Osteocyte (in vitro differentiated cells): Measurements from ENCODE around the gene MYO16. TPM values are rescaled to one million over a fixed set of nuclear protein-coding genes. Genes with fewer than 3 reads are reported as not detected.

Experiments used
- DNase-seq: peaks from one replicate; pipeline ENCODE4 v3.0.0; 2021; ENCODE audit warnings: mixed read lengths; ENCODE audit not compliant: unreplicated experiment; ENCODE audit errors: extremely low spot score
- H3K27ac Mint-ChIP-seq: one replicate; pipeline ENCODE4 v1.8.0; 2021; ENCODE audit warnings: mild to moderate bottlenecking, mixed read lengths; ENCODE audit not compliant: unreplicated experiment
- H3K27me3 Mint-ChIP-seq: one replicate; pipeline ENCODE4 v1.8.0; 2021; ENCODE audit warnings: mixed read lengths; ENCODE audit not compliant: unreplicated experiment
- H3K36me3 Mint-ChIP-seq: one replicate; pipeline ENCODE4 v1.8.0; 2021; ENCODE audit warnings: mixed read lengths; ENCODE audit not compliant: unreplicated experiment
- H3K4me1 Mint-ChIP-seq: one replicate; pipeline ENCODE4 v1.8.0; 2021; ENCODE audit warnings: mixed read lengths; ENCODE audit not compliant: unreplicated experiment
- H3K4me3 Mint-ChIP-seq: one replicate; pipeline ENCODE4 v1.8.0; 2021; ENCODE audit warnings: mild to moderate bottlenecking, moderate library complexity, mixed read lengths; ENCODE audit not compliant: unreplicated experiment
- H3K9me3 Mint-ChIP-seq: one replicate; pipeline ENCODE4 v1.8.0; 2021; ENCODE audit warnings: mixed read lengths; ENCODE audit not compliant: unreplicated experiment
- total RNA-seq: library from RNA; stranded (reverse); gene quantifications from 2 replicates; pipeline ENCODE4 v1.2.1, GENCODE V29; 2021
- TF ChIP-seq, protein P1 (sequence below): fragments of 200-600 bp; sonication (generic); IDR thresholded peaks from 2 replicates; pipeline ENCODE4 v1.5.0; 2021; ENCODE audit warnings: antibody characterized with exemption, mild to moderate bottlenecking, moderate library complexity

Gene MYO16
- total RNA-seq, 1 donor from 2014 or later, result 0.13 TPM

DNA sequence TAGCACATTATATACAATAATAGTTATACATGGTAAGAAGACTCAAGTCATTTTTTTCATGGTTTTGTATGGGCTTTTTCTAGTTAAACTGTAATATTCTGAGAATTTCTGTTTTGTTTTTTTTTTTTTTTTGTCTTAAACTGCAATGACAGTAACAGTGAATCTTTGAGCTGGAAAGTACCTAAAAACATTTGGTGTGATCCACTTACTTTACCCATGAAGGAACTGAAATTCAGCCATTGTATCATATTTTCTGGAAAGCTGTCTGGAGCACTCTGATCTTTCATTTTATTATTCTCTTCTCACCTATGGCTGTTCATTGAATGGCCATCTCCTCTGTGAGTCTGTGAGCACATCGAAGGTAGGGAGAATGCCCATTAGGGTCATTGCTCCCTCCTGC lies 37.8 kb downstream of the MYO16 start:
- Mint-ChIP-seq H3K36me3 (no peaks in the 10 kb centered on the region), H3K9me3 (no peaks in the 10 kb centered on the region), H3K4me1 (no peaks in the 10 kb centered on the region), H3K27me3 (peaks cover 53% of the 10 kb centered on the region), H3K27ac (no peak overlapping the region), H3K4me3 (no peak overlapping the region)
- TF ChIP-seq, protein P1, sequence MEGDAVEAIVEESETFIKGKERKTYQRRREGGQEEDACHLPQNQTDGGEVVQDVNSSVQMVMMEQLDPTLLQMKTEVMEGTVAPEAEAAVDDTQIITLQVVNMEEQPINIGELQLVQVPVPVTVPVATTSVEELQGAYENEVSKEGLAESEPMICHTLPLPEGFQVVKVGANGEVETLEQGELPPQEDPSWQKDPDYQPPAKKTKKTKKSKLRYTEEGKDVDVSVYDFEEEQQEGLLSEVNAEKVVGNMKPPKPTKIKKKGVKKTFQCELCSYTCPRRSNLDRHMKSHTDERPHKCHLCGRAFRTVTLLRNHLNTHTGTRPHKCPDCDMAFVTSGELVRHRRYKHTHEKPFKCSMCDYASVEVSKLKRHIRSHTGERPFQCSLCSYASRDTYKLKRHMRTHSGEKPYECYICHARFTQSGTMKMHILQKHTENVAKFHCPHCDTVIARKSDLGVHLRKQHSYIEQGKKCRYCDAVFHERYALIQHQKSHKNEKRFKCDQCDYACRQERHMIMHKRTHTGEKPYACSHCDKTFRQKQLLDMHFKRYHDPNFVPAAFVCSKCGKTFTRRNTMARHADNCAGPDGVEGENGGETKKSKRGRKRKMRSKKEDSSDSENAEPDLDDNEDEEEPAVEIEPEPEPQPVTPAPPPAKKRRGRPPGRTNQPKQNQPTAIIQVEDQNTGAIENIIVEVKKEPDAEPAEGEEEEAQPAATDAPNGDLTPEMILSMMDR, result no peak
- no peak for DNase-seq

DNA sequence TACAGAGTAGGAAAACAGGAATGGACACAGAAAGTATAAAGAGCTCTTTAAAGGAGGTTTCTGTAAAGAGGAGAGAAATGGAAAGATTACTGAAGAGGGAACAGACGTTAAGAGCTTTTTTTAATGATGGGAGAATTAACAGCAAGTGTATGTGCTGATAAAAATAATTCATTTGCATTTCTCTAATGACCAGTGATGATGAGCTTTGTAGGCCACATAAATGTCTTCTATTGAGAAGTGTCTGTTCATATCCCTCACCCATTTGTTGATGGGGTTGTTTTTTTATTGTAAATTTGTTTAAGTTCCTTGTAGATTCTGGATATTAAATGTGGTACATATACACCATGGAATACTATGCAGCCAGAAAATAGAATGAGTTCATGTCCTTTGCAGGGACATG lies 40.0 kb downstream of the MYO16 start:
- no peak for DNase-seq
- H3K4me1 Mint-ChIP-seq, result no peaks in the 10 kb centered on the region
- no peaks in the 10 kb centered on the region for H3K9me3 Mint-ChIP-seq
- H3K27ac Mint-ChIP-seq, result no peak overlapping the region
- TF ChIP-seq, protein P1, result no peak
- H3K4me3 Mint-ChIP-seq, result no peak overlapping the region
- peaks cover 59% of the 10 kb centered on the region for H3K27me3 Mint-ChIP-seq
- no peaks in the 10 kb centered on the region for H3K36me3 Mint-ChIP-seq

DNA sequence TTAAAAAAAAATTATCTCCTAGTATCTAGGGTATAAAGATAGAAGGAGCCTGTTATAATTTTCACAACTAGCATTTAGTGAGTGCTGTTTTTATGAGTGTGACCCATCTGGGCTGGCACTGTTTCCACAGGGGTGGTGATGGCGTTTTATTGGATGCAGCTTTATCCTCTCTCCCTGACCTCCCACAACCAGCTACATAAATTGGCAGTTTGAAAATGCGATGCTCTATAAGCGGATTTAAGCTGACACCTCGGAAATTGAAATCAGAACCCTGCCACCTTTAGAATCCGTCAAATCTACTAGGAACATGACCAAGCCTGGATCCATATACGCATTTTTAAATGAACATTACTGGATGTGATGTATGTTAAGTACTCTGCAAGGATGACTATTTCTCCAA lies 44.9 kb downstream of the MYO16 start:
- Mint-ChIP-seq H3K27me3 (peaks cover 77% of the 10 kb centered on the region), H3K27ac (no peak overlapping the region), H3K9me3 (no peaks in the 10 kb centered on the region), H3K36me3 (no peaks in the 10 kb centered on the region), H3K4me1 (no peaks in the 10 kb centered on the region), H3K4me3 (no peak overlapping the region)
- TF ChIP-seq, protein P1, result no peak
- no peak for DNase-seq

DNA sequence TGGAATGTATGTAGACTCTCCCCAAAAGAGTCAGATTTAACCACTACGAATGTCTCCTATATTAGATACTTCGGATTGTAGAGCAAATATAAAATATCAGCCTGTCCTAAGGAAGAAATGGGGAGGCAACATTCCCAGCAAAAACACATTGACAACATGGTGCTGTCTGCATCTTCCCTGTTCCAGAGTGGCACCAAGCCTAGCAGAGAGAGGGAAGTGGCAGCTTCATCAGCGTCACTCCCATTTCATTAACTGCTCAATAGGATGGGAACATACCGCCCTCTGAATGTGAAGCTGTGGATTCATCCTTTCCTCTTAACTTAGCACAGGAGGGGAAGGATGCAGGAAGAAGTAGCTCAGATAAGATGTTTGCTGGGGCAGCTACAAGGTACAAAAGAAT lies 45.4 kb downstream of the MYO16 start:
- no peak for DNase-seq
- Mint-ChIP-seq H3K27ac (no peak overlapping the region), H3K9me3 (no peaks in the 10 kb centered on the region), H3K4me3 (no peak overlapping the region), H3K36me3 (no peaks in the 10 kb centered on the region), H3K4me1 (no peaks in the 10 kb centered on the region), H3K27me3 (peaks cover 77% of the 10 kb centered on the region)
- TF ChIP-seq, protein P1, result no peak

DNA sequence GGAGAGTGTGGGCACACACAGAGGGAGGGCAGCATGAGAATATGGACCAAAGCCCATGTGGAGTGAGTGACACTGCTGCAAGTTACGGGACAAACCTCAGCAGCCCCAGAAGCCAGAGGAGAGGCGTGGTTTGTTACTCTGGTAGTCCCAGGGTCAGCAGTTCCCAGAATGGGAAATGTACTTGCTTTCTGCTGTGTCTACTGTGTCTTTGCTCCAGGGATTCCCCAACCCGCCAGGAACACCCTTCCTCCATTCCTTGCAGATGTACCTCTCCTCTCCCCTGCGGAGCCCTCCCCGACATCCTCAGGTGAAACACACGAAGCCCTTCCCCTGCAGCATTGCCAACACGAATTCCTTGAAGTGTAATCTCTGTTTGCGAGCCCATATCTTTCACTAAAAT lies 47.2 kb downstream of the MYO16 start:
- Mint-ChIP-seq H3K27ac (no peak overlapping the region), H3K9me3 (no peaks in the 10 kb centered on the region), H3K36me3 (no peaks in the 10 kb centered on the region), H3K27me3 (peaks cover 78% of the 10 kb centered on the region), H3K4me1 (no peaks in the 10 kb centered on the region), H3K4me3 (no peak overlapping the region)
- TF ChIP-seq, protein P1, result no peak
- no peak for DNase-seq
